GM12892 (cell line): ENCODE results near the gene MIOS.
"Not testable (repeated sequence)": the region's sequence is repeated elsewhere in the genome, so short reads cannot be mapped to it uniquely, and the experiment has no call there.

Experiments used
- DNase-seq: peaks from one replicate; pipeline ENCODE4 v3.0.0; 2011; ENCODE audit not compliant: insufficient read length
- FAIRE-seq: peaks from 2 replicates; lab custom pipeline; 2011; peaks lifted over from hg19 to GRCh38; lab: Jason Lieb, UNC
- POLR2A ChIP-seq: IDR thresholded peaks from 2 replicates; pipeline ENCODE4 v1.6.1; 2011; ENCODE audit warnings: low read depth, low read length, control low read depth
- POLR2AphosphoS5 ChIP-seq: IDR thresholded peaks from 2 replicates; pipeline ENCODE4 v1.6.1; 2011; ENCODE audit warnings: low read depth, low read length, control low read depth
- TAF1 ChIP-seq: IDR thresholded peaks from 2 replicates; pipeline ENCODE4 v1.6.1; 2011; ENCODE audit warnings: low read depth, mild to moderate bottlenecking, control low read depth, low read length, borderline replicate concordance

MIOS gene

GRCh38 chr7:7537711-7538110, 29.0 kb upstream of the MIOS start:
- no peak for FAIRE-seq
- TF ChIP-seq POLR2AphosphoS5 (no peak), TAF1 (no peak), POLR2A (no peak)
- DNase-seq: no peak

DNA sequence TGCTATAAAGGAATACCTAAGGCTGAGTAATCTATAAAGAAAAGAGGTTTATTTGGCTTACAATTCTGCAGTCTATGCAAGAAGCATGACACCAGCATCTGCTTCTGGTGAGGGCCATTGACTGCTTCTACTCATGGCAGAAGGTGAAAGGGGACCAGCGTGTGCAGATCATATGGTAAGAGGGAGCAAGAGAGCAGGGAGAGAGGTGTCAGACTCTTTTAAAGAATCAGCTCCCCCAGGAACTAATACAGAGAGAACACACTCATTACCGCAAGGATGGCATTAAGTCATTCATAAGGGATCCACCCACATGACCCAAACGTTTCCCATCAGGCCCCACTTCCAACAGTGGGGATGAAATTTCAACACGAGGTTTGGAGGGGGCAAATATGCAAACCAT, 27.5 kb upstream of the MIOS start:
- FAIRE-seq (no peak), DNase-seq (no peak)
- TF ChIP-seq POLR2AphosphoS5: no peak
- TF ChIP-seq POLR2A: no peak
- no peak for TF ChIP-seq TAF1

DNA sequence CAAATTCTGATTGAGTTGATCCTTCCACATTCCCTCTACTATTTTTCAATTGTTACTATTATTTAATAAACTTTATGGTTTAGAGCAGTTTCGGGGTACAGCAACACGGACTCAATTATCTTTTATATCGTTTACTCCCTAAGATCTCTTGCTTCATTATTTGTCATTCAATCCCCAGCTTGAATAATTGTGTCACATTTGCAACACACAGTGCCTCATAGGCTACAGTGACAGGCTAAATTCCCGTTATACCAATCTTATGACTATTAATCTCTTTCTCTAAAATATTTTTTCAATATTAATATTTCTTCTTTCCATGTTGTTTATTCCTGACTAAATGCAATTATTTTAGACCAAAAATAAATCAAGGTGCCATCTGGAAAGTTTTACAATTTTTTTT, 27.0 kb upstream of the MIOS start:
- FAIRE-seq (no peak), DNase-seq (no peak)
- no peak for TF ChIP-seq TAF1
- no peak for TF ChIP-seq POLR2A
- no peak for TF ChIP-seq POLR2AphosphoS5

GRCh38 chr7:7542251-7542835, 24.3 kb upstream of the MIOS start:
- FAIRE-seq (no peak), DNase-seq (no peak)
- TF ChIP-seq TAF1 (no peak), POLR2AphosphoS5 (no peak), POLR2A (no peak)

GRCh38 chr7:7548407-7548806, 18.3 kb upstream of the MIOS start:
- DNase-seq (no peak), FAIRE-seq (no peak)
- TF ChIP-seq POLR2AphosphoS5 (no peak), TAF1 (no peak), POLR2A (no peak)

- no peak for TF ChIP-seq POLR2AphosphoS5
- TF ChIP-seq POLR2A: no peak
- TF ChIP-seq TAF1: no peak
- DNase-seq (no peak), FAIRE-seq (no peak)
Observed at GRCh38 chr7:7550663-7551062, 16.0 kb upstream of the MIOS start.

DNA sequence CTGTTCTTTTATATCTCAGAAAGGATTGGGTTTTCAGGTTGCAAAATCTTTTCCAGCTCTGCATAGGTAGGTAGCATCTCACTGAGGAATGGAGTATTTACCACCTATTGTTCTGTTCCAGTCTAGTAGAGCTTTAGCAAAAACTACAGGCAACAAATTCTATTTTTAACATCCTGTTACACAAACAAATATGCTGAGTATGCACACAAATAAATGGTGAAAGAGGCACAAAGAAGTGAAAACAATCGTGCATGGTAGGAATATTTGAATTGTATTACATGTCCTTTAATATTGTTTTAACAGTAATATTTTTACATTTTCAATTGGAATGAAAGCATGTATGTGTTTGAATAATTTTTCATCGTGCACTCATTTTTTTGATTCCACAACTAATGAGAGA, 14.5 kb upstream of the MIOS start:
- FAIRE-seq: no peak
- no peak for DNase-seq
- no peak for TF ChIP-seq TAF1
- TF ChIP-seq POLR2A: no peak
- TF ChIP-seq POLR2AphosphoS5: no peak

GRCh38 chr7:7553386-7553785, 13.3 kb upstream of the MIOS start:
- TF ChIP-seq POLR2AphosphoS5 (no peak), POLR2A (no peak), TAF1 (no peak)
- DNase-seq (no peak), FAIRE-seq (no peak)

DNA sequence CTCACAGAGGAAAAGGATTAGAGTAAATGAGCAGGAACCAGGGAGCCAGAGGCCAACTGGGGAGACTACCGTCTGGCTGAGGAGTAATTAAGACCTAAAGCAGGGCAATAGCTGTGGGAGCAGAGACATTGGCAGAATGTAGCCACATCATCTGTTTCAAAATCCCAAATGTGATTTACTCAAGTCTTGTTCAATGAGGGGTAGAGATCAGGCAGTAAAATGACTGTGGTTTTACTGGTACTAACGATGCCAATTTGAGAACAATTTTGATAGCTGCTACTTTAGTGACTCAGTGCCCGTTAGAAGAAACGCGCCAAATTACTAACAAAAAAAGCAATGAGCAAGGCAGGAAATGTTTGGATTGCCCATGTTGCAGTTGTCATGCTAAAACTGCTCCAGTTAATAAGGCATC, 12.7 kb upstream of the MIOS start:
- no peak for TF ChIP-seq POLR2A
- no peak for TF ChIP-seq TAF1
- no peak for TF ChIP-seq POLR2AphosphoS5
- DNase-seq: no peak
- no peak for FAIRE-seq

DNA sequence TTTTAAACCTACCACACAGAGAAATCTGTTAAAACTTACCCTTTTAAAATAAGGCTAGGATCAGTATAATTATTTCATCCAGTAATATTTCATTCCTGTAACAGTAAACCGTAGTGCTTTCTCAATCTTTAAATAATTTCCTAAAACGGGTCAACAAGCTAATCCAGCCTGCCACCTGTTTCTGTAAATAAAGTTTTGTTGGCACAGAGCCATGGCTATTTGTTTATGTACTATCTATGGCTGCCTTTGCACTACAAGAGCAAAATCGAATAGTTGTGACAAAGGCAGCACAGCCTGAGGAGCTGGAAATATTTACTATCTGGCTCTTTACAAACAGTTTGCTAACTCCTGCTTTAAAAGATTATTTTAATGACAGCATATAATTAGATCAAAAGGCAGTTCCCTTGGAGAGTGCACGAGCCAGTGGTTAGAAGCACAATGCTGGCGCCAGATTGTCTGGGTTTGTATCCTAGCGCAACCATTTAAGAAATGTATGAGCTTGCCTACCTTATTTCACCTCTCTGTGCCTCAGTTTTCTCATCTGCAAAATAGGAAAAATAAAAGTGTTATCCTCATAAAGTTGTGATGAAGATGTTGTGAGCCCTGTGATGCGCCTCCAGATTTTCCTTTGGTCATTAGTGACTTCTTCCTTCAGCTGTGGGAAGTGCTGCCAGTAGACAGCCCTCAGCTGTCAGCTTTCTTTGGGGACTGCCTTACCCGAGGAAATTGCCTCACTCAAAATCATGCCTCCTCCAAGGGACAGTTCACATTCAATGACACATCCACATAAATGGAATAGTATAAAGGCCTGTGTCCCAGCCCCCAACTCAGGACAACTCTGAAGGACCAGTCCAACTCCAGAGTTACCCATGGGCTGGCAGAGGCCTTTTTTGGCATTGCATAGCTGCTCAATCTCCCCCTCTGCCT, 11.8 kb upstream of the MIOS start:
- no peak for TF ChIP-seq TAF1
- no peak for TF ChIP-seq POLR2A
- no peak for TF ChIP-seq POLR2AphosphoS5
- DNase-seq (no peak), FAIRE-seq (no peak)

DNA sequence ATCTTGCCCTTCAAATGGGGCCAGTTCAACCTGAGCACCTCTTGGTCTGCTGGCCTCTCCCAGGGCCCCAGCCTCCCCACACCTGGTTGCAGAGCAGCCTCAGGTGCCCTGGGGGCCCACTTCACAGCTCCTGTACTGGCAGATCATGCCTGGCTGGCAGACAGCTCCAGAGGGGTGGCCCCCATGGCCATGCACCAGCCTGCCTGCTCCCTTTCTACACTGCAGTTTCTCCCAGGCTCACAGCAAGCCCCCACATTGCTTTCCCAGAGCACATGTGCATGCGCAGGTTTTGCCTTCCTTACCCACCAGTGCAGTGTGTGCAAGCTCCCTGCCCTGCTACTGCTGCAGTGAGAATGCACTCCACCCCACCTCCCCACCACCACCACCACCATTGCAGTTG, 9.8 kb upstream of the MIOS start:
- no peak for FAIRE-seq
- TF ChIP-seq TAF1 (no peak), POLR2AphosphoS5 (no peak), POLR2A (no peak)
- DNase-seq: no peak

GRCh38 chr7:7557252-7557651, 9.4 kb upstream of the MIOS start:
- DNase-seq: no peak
- no peak for TF ChIP-seq POLR2AphosphoS5
- TF ChIP-seq TAF1: no peak
- no peak for TF ChIP-seq POLR2A
- FAIRE-seq: no peak

DNA sequence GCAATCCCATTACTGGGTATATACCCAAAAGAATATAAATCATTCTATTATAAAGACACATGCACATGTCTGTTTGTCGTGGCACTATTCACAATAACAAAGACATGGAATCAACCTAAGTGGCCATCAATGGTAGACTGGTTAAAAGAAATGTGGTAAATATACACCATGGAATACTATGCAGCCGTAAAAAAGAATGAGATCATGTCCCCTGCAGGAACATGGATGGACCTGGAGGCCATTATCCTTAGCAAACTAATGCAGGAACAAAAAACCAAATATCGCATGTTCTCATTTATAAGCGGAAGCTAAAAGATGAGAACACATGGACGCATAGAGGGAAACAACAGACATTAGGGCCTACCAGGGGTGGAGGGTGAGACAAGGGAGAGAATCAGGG, 5.1 kb upstream of the MIOS start:
- DNase-seq, FAIRE-seq: not testable (repeated sequence)
